HG02798 (cell line): ENCODE results near the gene TCF3.
"Not testable (repeated sequence)": the region's sequence is repeated elsewhere in the genome, so short reads cannot be mapped to it uniquely, and the experiment has no call there.

Source experiments
- ATAC-seq: cut with Tn5 transposase; IDR thresholded peaks from one replicate; pipeline ENCODE4 v1.9.1; 2021; ENCODE audit warnings: mild to moderate bottlenecking; ENCODE audit not compliant: unreplicated experiment, poor library complexity

TCF3 gene

GRCh38 chr19:1654178-1654792 is 1.9 kb upstream of the TCF3 start:
- ATAC-seq, result no peak

GRCh38 chr19:1653300-1653628 is 849 bp upstream of the TCF3 start:
- no peak for ATAC-seq

DNA sequence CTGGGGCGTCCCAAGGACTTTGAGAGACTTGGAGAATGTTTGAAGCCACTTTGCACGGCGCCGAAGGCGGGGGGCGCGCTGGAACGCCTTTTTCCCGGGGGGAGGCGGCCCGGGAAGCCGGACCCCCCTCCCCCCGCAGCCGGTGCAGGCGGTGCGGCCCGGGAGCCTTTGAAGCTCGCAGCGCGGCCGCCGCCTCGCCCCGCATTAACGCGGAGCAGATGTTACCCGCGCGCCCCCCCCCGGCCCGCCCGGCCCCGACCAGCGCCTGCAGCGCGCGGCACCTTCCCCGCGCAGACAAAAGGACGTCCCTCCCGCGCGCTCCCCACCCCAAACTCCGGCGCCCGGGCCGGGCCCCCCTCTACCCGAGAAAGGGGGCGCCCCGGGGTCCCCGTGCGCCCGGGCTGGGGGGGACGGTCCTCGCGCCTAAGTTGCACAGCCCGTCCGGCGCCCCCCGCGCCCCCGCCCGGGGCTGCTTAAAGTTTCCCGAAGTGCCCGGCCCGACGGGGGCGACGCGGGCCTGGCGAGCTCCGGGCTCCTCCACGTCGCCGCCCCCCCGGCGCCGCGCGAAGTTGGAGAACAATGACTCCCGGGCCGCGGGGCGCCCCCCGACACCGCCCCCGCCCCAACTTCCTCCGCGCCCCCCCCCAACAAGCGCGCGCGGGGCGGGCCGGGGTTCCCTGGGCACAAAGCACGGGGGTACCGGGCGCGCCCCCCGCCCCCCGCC is 685 bp downstream of the TCF3 start:
- ATAC-seq, result no peak

DNA sequence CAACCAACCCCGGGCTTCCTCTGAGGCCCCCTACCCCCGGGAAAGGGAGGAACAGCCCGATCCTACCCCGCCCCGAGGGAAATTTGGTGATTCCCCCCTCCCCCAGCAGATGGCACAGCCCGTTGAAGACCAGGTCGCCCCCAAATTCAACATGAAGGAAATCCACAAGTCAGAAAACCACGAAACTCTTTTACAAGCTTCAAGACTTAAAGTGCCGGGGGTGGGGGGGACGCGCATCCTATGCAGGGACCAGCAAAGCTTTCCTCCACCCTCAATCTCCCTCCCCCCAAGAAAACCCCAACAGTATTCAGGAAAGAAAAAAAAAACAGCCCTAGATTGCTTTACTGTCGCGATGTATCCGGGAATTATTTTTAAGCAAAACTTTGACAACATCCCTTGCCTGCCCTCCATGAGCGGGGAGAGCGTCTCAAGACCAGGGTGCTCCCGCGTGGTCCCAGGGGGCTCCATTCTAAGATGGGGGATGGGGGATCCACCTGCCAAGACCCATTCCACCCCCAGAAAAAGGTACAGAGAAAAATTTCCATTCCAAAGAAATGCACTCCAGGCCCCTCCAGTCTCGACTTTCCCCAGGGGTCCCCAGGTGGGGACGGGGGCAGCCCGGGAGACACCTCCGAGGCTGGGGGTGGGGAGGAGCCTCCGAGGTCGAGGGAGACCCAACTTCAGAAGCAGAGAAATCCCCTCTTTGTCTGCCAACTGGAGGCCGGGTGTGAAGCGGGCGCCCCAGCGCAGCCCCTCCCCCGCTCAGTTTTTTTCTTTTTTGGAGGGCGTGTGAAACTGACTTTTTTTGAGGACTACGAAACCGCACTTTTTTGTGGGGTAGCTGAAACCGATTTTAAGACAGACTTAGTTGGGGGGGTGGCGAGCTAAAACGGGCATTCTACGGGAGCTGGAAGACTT is 1.5 kb downstream of the TCF3 start:
- ATAC-seq, result no peak

DNA sequence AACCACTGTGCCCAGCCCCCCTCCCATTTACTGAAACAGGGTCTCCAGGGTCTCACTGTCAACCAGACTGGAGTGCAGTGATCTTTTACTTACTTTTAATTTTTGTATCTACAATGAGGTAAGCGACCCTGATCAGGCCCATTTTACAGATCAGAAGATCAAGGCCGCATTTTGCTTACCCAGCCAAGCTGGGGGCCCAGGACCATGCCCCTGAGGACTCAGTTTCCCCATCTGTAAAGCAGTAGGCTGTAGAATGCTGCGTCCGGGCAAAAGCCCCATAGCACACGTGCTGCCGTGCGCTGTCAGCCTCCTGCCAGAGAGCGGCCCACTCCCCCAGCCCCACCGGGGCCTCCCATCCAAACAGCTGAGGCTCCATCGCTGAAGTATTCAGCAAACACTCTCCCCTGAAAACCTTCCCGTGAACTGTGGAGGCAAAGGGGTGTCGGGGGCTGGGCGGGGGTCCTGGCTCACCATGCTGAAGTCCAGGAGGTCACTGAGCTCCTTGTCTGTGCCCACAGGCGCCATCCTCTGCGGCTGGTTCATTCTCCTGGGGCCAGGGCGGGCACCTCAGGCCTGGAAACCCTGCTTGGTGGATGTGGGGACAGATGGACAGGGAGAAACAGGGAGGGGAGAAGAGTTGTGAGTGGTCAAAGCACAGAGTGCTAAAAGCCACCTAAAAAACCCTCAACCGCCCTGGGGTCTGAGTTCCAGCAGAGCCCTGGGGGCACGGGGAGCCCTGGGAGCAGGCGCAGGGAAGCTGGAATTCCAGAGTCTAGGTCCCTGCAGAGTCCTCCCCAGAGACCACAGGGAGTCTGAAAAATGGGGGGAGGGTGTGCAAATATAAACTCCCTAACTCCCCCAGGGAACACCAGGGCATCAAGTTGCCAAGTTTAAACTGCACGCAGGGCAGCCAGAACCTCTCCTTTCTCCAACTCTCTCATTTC is 2.4 kb downstream of the TCF3 start:
- ATAC-seq, result no peak

GRCh38 chr19:1648920-1649541 is 3.4 kb downstream of the TCF3 start:
- no peak for ATAC-seq

GRCh38 chr19:1648459-1648849 is 4.0 kb downstream of the TCF3 start:
- ATAC-seq, result no peak

DNA sequence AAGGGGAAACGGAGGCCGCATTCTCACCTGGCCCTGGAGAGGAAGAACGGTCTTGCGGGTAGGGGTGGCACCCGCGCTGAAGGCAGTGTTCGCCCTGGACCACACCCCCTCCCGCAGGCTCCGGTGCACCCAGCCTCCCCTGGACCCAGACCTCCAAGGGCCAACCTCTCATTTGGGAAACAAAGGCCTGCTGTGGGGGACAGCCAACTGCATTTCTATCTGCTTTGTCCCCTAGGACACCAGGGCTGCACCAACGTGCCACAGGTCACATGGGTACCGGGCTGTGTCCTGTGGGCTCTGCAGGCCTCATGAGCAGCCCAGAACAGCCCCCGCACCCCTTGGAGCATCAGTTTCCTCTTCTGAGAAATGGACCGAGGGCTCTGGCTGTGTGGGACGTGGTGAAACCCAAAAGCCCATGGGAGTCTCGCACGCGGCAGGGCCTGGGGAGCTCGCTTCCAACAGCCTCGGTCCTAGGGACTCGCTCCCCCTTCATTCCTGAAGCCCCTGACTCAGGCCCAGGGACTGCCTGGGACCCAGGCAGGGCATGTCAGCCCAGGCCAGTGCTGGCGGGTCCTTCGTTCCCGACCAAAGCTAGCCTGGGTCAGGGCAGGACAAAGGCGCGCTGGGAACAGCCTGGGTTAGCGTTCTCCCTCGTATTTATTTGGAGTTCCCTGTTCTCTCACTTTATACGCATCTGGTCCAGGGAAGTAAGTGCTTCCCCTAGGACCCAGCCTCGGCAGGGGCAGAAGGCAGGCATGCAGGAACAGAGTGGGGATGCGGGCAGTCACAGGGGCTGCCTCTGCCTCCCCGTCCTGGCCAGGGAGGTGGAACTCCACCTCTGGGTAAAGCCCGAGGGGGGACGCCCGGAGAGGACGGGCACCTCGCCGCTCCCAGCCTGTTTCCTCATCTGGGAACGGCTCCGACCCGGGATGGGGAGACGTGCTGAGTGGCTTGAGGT is 4.6 kb downstream of the TCF3 start:
- ATAC-seq, result no peak

- no peak for ATAC-seq
These were observed 5.6 kb downstream of the TCF3 start for GRCh38 chr19:1646659-1647453.

- ATAC-seq, result no peak
These were observed 6.3 kb downstream of the TCF3 start for GRCh38 chr19:1646149-1646548.

GRCh38 chr19:1645299-1645698 is 7.1 kb downstream of the TCF3 start:
- ATAC-seq, result no peak

GRCh38 chr19:1644070-1644469 is 8.3 kb downstream of the TCF3 start:
- ATAC-seq, result no peak

DNA sequence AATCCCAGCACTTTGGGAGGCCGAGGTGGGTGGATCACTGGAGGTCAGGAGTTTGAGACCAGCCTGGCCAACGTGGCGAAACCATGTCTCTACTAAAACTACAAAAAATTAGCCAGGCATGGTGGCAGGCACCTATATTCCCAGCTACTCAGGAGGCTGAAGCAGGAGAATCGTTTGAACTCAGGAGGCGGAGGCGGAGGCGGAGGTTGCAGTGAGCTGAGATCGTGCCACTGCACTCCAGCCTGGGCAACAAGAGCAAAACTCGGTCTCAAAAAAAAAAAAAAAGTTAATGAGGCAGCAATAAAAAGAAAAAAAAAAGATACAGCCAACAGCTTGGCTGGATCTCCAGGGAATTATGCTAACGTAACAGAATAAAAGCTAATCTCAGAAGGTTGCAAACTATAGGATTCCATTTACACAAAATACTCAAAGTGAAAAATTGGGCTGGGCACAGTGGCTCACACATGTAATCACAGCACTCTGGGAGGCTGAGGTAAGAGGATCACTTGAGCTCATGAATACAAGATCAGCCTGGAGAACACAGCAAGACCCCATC is 11.4 kb downstream of the TCF3 start:
- ATAC-seq, result not testable (repeated sequence)

GRCh38 chr19:1636325-1637236 is 15.8 kb downstream of the TCF3 start:
- ATAC-seq, result no peak

GRCh38 chr19:1634938-1635243 is 17.5 kb downstream of the TCF3 start:
- ATAC-seq, result no peak

- ATAC-seq, result no peak
These were observed 18.0 kb downstream of the TCF3 start for GRCh38 chr19:1634242-1634937.
